ENCODE results near the gene DPH7.
"Not testable (repeated sequence)": the region's sequence is repeated elsewhere in the genome, so short reads cannot be mapped to it uniquely, and the experiment has no call there.

Gene DPH7

GRCh38 chr9:137580209-137580953 lies 1.7 kb upstream of the DPH7 start:
- DNase-seq (ENCODE audit: insufficient read length, low spot score) (no peak), FAIRE-seq (no peak)
- TF ChIP-seq POLR2A (IDR thresholded peaks at IDR 0.05; ENCODE audit: low read depth, low read length): no peak

- FAIRE-seq (no peak), DNase-seq (ENCODE audit: insufficient read length, low spot score) (no peak)
- no peak for TF ChIP-seq POLR2A (IDR thresholded peaks at IDR 0.05; ENCODE audit: low read depth, low read length)
These were observed 507 bp upstream of the DPH7 start for GRCh38 chr9:137579259-137579604.

- no peak for TF ChIP-seq POLR2A (IDR thresholded peaks at IDR 0.05; ENCODE audit: low read depth, low read length)
- FAIRE-seq (no peak), DNase-seq (ENCODE audit: insufficient read length, low spot score) (no peak)
These were observed 2.9 kb downstream of the DPH7 start for GRCh38 chr9:137575716-137576411.

- FAIRE-seq (no peak), DNase-seq (ENCODE audit: insufficient read length, low spot score) (no peak)
- TF ChIP-seq POLR2A (IDR thresholded peaks at IDR 0.05; ENCODE audit: low read depth, low read length): no peak
These were observed 3.4 kb downstream of the DPH7 start for GRCh38 chr9:137575364-137575715.

GRCh38 chr9:137574192-137574591 lies 4.5 kb downstream of the DPH7 start:
- DNase-seq (ENCODE audit: insufficient read length, low spot score) (no peak), FAIRE-seq (no peak)
- no peak for TF ChIP-seq POLR2A (IDR thresholded peaks at IDR 0.05; ENCODE audit: low read depth, low read length)

GRCh38 chr9:137570566-137570965 lies 8.2 kb downstream of the DPH7 start:
- DNase-seq (ENCODE audit: insufficient read length, low spot score) (no peak), FAIRE-seq (no peak)
- no peak for TF ChIP-seq POLR2A (IDR thresholded peaks at IDR 0.05; ENCODE audit: low read depth, low read length)

GRCh38 chr9:137569609-137570203 lies 9.0 kb downstream of the DPH7 start:
- no peak for TF ChIP-seq POLR2A (IDR thresholded peaks at IDR 0.05; ENCODE audit: low read depth, low read length)
- DNase-seq (ENCODE audit: insufficient read length, low spot score) (no peak), FAIRE-seq (no peak)

- FAIRE-seq; DNase-seq (ENCODE audit: insufficient read length, low spot score): not testable (repeated sequence)
These were observed 10.3 kb downstream of the DPH7 start for GRCh38 chr9:137568445-137568844.

- DNase-seq (ENCODE audit: insufficient read length, low spot score): no peak
- no peak for FAIRE-seq
- TF ChIP-seq POLR2A (IDR thresholded peaks at IDR 0.05; ENCODE audit: low read depth, low read length): no peak
These were observed 13.8 kb downstream of the DPH7 start for GRCh38 chr9:137564817-137565411.

- FAIRE-seq (no peak), DNase-seq (ENCODE audit: insufficient read length, low spot score) (no peak)
- TF ChIP-seq POLR2A (IDR thresholded peaks at IDR 0.05; ENCODE audit: low read depth, low read length): no peak
These were observed 14.6 kb downstream of the DPH7 start for GRCh38 chr9:137564134-137564533.

GRCh38 chr9:137558127-137558526 lies 20.6 kb downstream of the DPH7 start:
- DNase-seq (ENCODE audit: insufficient read length, low spot score) (no peak), FAIRE-seq (no peak)
- TF ChIP-seq POLR2A (IDR thresholded peaks at IDR 0.05; ENCODE audit: low read depth, low read length): no peak

- FAIRE-seq: no peak
- no peak for DNase-seq (ENCODE audit: insufficient read length, low spot score)
- TF ChIP-seq POLR2A (IDR thresholded peaks at IDR 0.05; ENCODE audit: low read depth, low read length): no peak
These were observed 22.5 kb downstream of the DPH7 start for GRCh38 chr9:137556069-137556838.

- DNase-seq (ENCODE audit: insufficient read length, low spot score) (no peak), FAIRE-seq (no peak)
- TF ChIP-seq POLR2A (IDR thresholded peaks at IDR 0.05; ENCODE audit: low read depth, low read length): no peak
These were observed 23.5 kb downstream of the DPH7 start for GRCh38 chr9:137555179-137555578.

- DNase-seq (ENCODE audit: insufficient read length, low spot score) (no peak), FAIRE-seq (no peak)
- no peak for TF ChIP-seq POLR2A (IDR thresholded peaks at IDR 0.05; ENCODE audit: low read depth, low read length)
These were observed 24.4 kb downstream of the DPH7 start for GRCh38 chr9:137554349-137554748.

GRCh38 chr9:137553654-137554053 lies 25.1 kb downstream of the DPH7 start:
- not testable (repeated sequence) for FAIRE-seq; DNase-seq (ENCODE audit: insufficient read length, low spot score)
